ENCODE data around the gene SIRT3. TPM values are rescaled to one million over a fixed set of nuclear protein-coding genes. Genes with fewer than 3 reads are reported as not detected.
"Not testable (repeated sequence)": the region's sequence is repeated elsewhere in the genome, so short reads cannot be mapped to it uniquely, and the experiment has no call there.

SIRT3 gene
- total and polyA plus RNA-seq, 2 experiments from 2014 or later: 14.9 to 15.5 TPM

DNA sequence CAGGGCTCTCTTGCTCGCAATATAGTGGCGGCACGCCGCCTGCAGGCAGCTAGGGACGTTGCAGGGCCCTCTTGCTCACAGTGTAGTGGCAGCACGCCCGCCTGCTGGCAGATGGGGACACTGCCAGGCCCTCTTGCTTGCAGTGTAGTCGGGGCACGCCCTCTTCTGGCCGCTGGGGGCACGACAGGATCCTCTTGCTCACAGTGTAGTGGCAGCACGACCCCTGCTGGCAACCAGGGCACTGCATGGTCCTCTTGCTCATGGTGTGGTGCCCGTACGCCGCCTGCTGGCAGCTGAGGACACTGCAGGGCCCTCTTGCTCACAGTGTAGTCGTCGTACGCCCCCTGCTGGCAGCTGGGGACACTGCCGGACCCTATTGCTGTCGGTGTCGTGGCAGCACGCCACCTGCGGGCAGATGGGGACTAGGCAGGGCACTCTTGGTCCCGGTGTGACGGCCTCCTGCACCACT, 46.3 kb downstream of the SIRT3 start:
- H3K4me2 ChIP-seq (ENCODE audit: unreplicated experiment); H3K27me3 ChIP-seq (replicated peaks; ENCODE audit: insufficient read depth); H3K4me1 ChIP-seq (ENCODE audit: insufficient read depth); H3F3A ChIP-seq (ENCODE audit: insufficient read depth); H3K9me2 ChIP-seq (ENCODE audit: insufficient read depth); H2AFZ ChIP-seq; in situ Hi-C loops (cut with MboI); H3K4me3 ChIP-seq; H4K20me1 ChIP-seq (ENCODE audit: insufficient read depth); H3K9ac ChIP-seq; H3K9me3 ChIP-seq (ENCODE audit: low read depth); H3K36me3 ChIP-seq (ENCODE audit: low read depth); H3K79me2 ChIP-seq (ENCODE audit: insufficient read depth); H3K27ac ChIP-seq; DNase-seq: not testable (repeated sequence)
- WGBS, 2 experiments (ENCODE audit: low coverage in 1 of 2, low lambda C conversion rate in 2 of 2, missing lambda C conversion rate in 2 of 2): 50 to 57% methylated on average over 8 to 10 of the region's 25 CpGs

- H3K27me3 ChIP-seq (replicated peaks; ENCODE audit: insufficient read depth); H3F3A ChIP-seq (ENCODE audit: insufficient read depth); H3K4me1 ChIP-seq (ENCODE audit: insufficient read depth); H3K79me2 ChIP-seq (ENCODE audit: insufficient read depth); H3K4me3 ChIP-seq; H3K9me2 ChIP-seq (ENCODE audit: insufficient read depth); H3K9me3 ChIP-seq (ENCODE audit: low read depth); H3K36me3 ChIP-seq (ENCODE audit: low read depth); H3K4me2 ChIP-seq (ENCODE audit: unreplicated experiment); H3K27ac ChIP-seq; H4K20me1 ChIP-seq (ENCODE audit: insufficient read depth); H2AFZ ChIP-seq; in situ Hi-C loops (cut with MboI); H3K9ac ChIP-seq; DNase-seq: not testable (repeated sequence)
- WGBS, 2 experiments (ENCODE audit: low coverage in 1 of 2, low lambda C conversion rate in 2 of 2, missing lambda C conversion rate in 2 of 2): 81 to 89% methylated on average over 14 to 48 of the region's 55 CpGs
Measured at GRCh38 chr11:189200-189783, 46.9 kb downstream of the SIRT3 start.

DNA sequence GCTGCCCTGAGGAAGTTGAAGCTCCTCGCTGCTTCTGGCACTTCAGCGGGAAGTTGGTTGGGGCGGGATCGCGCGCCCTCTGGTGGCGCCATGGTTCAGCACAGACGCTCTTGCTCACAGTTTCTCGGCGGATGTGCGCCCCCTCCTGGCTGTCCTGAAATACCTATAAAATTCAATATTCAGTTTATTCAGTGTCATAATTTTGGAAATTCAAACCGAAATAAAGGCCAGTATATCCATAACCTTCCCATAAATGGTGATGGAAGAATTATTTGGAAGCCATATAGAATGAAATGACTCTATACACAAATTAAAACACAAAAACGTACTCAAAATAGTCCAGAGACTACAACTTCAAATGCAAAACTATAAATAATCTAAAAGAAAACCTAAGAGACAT, 55.9 kb downstream of the SIRT3 start:
- in situ Hi-C loops (cut with MboI); H3K4me3 ChIP-seq; H3K9ac ChIP-seq; H3F3A ChIP-seq (ENCODE audit: insufficient read depth); H3K4me1 ChIP-seq (ENCODE audit: insufficient read depth); H3K9me3 ChIP-seq (ENCODE audit: low read depth); H3K36me3 ChIP-seq (ENCODE audit: low read depth); H3K9me2 ChIP-seq (ENCODE audit: insufficient read depth); H3K4me2 ChIP-seq (ENCODE audit: unreplicated experiment); H3K27ac ChIP-seq; DNase-seq; H3K27me3 ChIP-seq (replicated peaks; ENCODE audit: insufficient read depth); H3K79me2 ChIP-seq (ENCODE audit: insufficient read depth); H4K20me1 ChIP-seq (ENCODE audit: insufficient read depth); H2AFZ ChIP-seq: not testable (repeated sequence)
- 0% methylated on average over 1 to 5 of the region's 13 CpGs for WGBS, 2 experiments (ENCODE audit: low coverage in 1 of 2, low lambda C conversion rate in 2 of 2, missing lambda C conversion rate in 2 of 2)

Other genes with a start within 250 kb of the SIRT3 start
- not detected in 2 replicates for gene SCGB1C1, start 43.3 kb downstream of the SIRT3 start, total RNA-seq (2014; rRNA removed; shearing (Covaris generic))
- not detected in 2 replicates for gene SCGB1C1, start 43.3 kb downstream of the SIRT3 start, polyA plus RNA-seq (2016; fragmentation: Nextera tagmentation; extraction: Ambion mirVana)
- gene BET1L, start 28.9 kb downstream of the SIRT3 start, total RNA-seq (2014; rRNA removed; shearing (Covaris generic)): 25.7 and 27.2 TPM in 2 replicates
- 76.6 and 78.5 TPM in 2 replicates for gene BET1L, start 28.9 kb downstream of the SIRT3 start, polyA plus RNA-seq (2016; fragmentation: Nextera tagmentation; extraction: Ambion mirVana)
- gene RIC8A, start 28.6 kb downstream of the SIRT3 start, total RNA-seq (2014; rRNA removed; shearing (Covaris generic)): 220 and 226 TPM in 2 replicates
- gene RIC8A, start 28.6 kb downstream of the SIRT3 start, polyA plus RNA-seq (2016; fragmentation: Nextera tagmentation; extraction: Ambion mirVana): 121 and 132 TPM in 2 replicates
- gene PSMD13, start 634 bp upstream of the SIRT3 start, total RNA-seq (2014; rRNA removed; shearing (Covaris generic)): 127 and 145 TPM in 2 replicates
- 188 and 193 TPM in 2 replicates for gene PSMD13, start 634 bp upstream of the SIRT3 start, polyA plus RNA-seq (2016; fragmentation: Nextera tagmentation; extraction: Ambion mirVana)
- not detected in 2 replicates for gene NLRP6, start 42.1 kb upstream of the SIRT3 start, total RNA-seq (2014; rRNA removed; shearing (Covaris generic))
- gene NLRP6, start 42.1 kb upstream of the SIRT3 start, polyA plus RNA-seq (2016; fragmentation: Nextera tagmentation; extraction: Ambion mirVana): not detected in 2 replicates
- 14.2 and 23.1 TPM in 2 replicates for gene PGGHG, start 52.8 kb upstream of the SIRT3 start, total RNA-seq (2014; rRNA removed; shearing (Covaris generic))
- gene PGGHG, start 52.8 kb upstream of the SIRT3 start, polyA plus RNA-seq (2016; fragmentation: Nextera tagmentation; extraction: Ambion mirVana): 4.4 and 4.6 TPM in 2 replicates
- not detected in 2 replicates for gene IFITM5, start 63.2 kb upstream of the SIRT3 start, total RNA-seq (2014; rRNA removed; shearing (Covaris generic))
- gene IFITM5, start 63.2 kb upstream of the SIRT3 start, polyA plus RNA-seq (2016; fragmentation: Nextera tagmentation; extraction: Ambion mirVana): not detected in 2 replicates
- 75.2 and 104 TPM in 2 replicates for gene IFITM2, start 71.5 kb upstream of the SIRT3 start, total RNA-seq (2014; rRNA removed; shearing (Covaris generic))
- 1,025 and 1,029 TPM in 2 replicates for gene IFITM2, start 71.5 kb upstream of the SIRT3 start, polyA plus RNA-seq (2016; fragmentation: Nextera tagmentation; extraction: Ambion mirVana)
- 72.7 and 77.3 TPM in 2 replicates for gene IFITM1, start 77.7 kb upstream of the SIRT3 start, total RNA-seq (2014; rRNA removed; shearing (Covaris generic))
- gene IFITM1, start 77.7 kb upstream of the SIRT3 start, polyA plus RNA-seq (2016; fragmentation: Nextera tagmentation; extraction: Ambion mirVana): 180 and 187 TPM in 2 replicates
- 62.5 and 158 TPM in 2 replicates for gene IFITM3, start 84.5 kb upstream of the SIRT3 start, total RNA-seq (2014; rRNA removed; shearing (Covaris generic))
- 1,892 and 1,917 TPM in 2 replicates for gene IFITM3, start 84.5 kb upstream of the SIRT3 start, polyA plus RNA-seq (2016; fragmentation: Nextera tagmentation; extraction: Ambion mirVana)
- gene B4GALNT4, start 133.2 kb upstream of the SIRT3 start, total RNA-seq (2014; rRNA removed; shearing (Covaris generic)): 16.5 and 24.7 TPM in 2 replicates
- 1.9 and 2.3 TPM in 2 replicates for gene B4GALNT4, start 133.2 kb upstream of the SIRT3 start, polyA plus RNA-seq (2016; fragmentation: Nextera tagmentation; extraction: Ambion mirVana)
- gene PKP3, start 157.9 kb upstream of the SIRT3 start, total RNA-seq (2014; rRNA removed; shearing (Covaris generic)): 1.2 and 4.9 TPM in 2 replicates
- gene PKP3, start 157.9 kb upstream of the SIRT3 start, polyA plus RNA-seq (2016; fragmentation: Nextera tagmentation; extraction: Ambion mirVana): 2.2 and 2.4 TPM in 2 replicates
- gene SIGIRR, start 178.7 kb upstream of the SIRT3 start, total RNA-seq (2014; rRNA removed; shearing (Covaris generic)): 17.7 and 28.3 TPM in 2 replicates
- 59.5 and 61.1 TPM in 2 replicates for gene SIGIRR, start 178.7 kb upstream of the SIRT3 start, polyA plus RNA-seq (2016; fragmentation: Nextera tagmentation; extraction: Ambion mirVana)
- not detected in 2 replicates for gene ANO9, start 205.7 kb upstream of the SIRT3 start, total RNA-seq (2014; rRNA removed; shearing (Covaris generic))
- gene ANO9, start 205.7 kb upstream of the SIRT3 start, polyA plus RNA-seq (2016; fragmentation: Nextera tagmentation; extraction: Ambion mirVana): not detected in 2 replicates
- 29.2 and 44.1 TPM in 2 replicates for gene PTDSS2, start 213.9 kb upstream of the SIRT3 start, total RNA-seq (2014; rRNA removed; shearing (Covaris generic))
- gene PTDSS2, start 213.9 kb upstream of the SIRT3 start, polyA plus RNA-seq (2016; fragmentation: Nextera tagmentation; extraction: Ambion mirVana): 20.1 and 22.2 TPM in 2 replicates

Data from GM23248 (cell line).